SH-SY5Y (cell line): ENCODE measurements around the gene TMEM234.

ENCODE experiments used
- GATA2 ChIP-seq: IDR thresholded peaks from 2 replicates; pipeline ENCODE4 v1.6.1; 2011; ENCODE audit warnings: mild to moderate bottlenecking, low read depth, low read length
- GATA3 ChIP-seq: IDR thresholded peaks from 2 replicates; pipeline ENCODE4 v1.6.1; 2011; ENCODE audit warnings: low read depth, mild to moderate bottlenecking, low read length, moderate library complexity

Gene TMEM234

DNA sequence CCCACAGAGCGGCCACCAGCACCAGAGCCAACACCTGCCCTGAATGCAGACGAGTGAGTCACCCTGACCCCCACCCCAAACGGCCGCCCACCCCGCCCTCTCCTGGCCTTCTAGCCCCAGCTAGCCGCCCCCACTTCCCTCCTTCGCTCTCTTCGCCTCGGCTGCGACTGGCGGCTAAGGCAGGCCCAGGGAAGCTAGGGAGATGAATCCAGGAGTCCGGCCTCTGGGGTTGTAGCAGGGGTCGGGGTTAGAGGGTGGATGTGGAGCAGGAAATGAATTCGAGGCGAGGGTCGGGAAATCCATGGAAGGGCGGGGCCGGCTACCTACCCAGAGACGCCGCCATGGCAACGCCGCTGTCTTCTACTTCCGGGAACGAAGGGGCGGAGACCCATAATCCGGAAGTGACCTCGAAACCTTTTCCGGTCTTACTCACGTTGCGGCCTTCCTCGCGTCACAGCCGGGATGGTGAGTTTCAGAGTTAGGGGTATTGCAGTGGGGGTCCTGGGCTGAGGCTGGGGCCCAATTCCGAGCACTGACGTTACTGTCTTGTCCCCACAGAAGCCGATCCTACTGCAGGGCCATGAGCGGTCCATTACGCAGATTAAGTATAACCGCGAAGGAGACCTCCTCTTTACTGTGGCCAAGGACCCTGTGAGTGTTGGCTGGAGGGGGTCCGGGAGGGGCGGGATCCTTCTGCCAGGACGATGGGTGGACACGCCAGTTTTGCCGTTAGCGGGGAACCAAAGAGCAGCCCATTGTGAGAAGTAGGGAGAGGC lies at the start of gene TMEM234, which contains the start of gene EIF3I:
Gene TMEM234 (minus strand): TSS at position 374 of the 776 bp plus-strand sequence. CDS start 31 bp downstream, at position 343.
Gene EIF3I (plus strand): TSS at position 428 of the 776 bp plus-strand sequence. CDS start 35 bp downstream, at position 463.
- TF ChIP-seq GATA2 (no peak), GATA3 (no peak)

DNA sequence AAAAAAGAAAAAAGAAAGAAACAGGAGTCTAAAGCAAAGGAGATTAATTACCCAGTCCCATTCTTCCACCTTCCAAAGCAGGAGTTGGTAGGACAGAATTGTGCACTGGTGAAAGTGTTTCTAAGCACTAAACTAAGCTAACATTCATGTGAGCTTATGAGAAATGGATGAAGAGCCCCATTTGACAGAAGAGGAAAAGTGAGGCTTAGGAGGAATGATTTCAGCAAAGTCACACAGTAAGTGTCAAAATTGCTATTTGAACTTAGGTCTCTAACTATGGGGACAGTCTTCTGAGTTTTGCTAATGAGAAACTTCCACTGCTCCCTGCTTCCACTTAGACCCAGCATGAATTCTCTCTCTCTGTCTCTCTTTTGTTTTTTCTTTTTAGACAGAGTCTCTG lies 47.6 kb upstream of the TMEM234 start:
- TF ChIP-seq GATA3 (no peak), GATA2 (no peak)

DNA sequence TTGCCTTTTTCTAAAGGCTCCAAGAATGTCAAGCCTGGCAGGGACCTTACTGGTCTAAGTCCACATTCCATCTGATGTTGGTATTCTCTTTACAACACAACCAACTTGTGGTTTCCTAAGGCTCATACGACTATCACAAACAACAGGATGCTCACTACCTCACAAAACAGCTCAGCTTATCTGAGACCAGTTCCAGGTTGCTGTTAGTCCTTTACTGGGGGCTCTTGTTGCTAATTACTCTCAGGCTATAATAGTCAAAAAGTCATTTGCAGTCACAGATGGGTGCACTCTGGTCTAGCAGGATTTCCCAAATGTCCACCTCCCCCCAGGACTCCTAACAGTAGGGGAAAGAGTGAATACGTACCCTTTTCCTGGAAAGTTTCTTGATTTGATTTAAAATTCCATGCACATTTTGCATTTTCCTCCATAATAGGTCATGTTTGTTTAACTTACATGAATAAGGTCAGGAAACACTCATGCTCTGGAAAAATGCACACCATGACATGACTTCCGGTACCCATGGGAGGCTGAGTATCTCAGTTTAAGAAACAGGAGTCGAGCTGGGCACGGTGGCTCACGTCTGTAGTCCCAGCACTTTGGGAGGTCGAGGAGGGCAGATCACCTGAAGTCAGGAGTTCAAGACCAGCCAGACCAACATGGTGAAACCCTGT lies 44.9 kb upstream of the TMEM234 start:
- TF ChIP-seq GATA3 (no peak), GATA2 (no peak)

DNA sequence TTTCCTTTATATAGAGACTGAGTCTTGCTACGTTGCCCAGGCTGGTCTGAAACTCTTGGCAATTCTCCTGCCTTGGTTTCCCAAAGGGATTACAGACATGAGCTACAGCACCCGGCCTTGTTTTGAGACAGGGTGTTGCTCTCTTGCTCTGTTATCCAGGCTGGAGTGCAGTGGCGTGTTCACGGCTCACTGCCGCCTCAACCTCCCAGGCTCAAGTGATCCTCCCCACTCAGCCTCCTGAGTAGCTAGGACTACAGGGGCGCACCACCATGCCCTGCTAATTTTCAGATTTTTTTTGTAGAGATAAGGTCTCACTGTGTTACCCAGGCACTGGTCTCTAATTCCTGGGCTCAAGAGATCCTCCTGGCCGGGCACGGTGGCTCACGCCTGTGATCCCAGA lies 43.7 kb upstream of the TMEM234 start:
- TF ChIP-seq GATA2, result no peak

DNA sequence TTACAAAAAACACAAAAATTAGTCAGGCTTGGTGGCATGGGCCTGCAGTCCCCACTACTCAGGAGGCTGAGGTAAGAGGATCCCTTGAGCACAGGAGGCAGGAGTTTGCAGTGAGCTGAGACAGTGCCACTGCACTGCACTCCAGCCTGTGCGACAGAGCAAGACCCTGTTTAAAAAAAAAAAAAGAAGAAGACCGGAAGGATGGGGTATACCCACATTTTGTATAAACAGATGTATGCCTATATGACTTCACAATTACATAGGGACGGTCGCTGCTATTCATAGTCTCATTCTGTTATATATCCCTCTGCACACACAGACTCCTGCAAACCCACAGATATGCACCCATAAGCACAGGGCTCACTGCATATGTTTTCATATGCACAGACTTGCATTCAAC lies 41.6 kb upstream of the TMEM234 start:
- no peak for TF ChIP-seq GATA3

DNA sequence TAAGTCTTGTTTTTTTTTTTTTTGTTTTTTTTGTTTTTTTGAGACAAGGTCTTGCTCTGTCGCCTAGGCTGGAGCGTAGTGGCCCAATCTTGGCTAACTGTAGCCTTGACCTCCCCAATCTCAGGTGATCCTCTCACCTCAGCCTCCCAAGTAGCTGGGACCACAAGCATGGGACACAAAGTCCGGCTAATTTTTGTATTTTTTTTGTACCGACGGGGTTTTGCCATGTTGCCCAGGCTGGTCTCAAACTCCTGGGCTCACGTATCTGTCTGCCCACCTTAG lies 35.0 kb upstream of the TMEM234 start:
- TF ChIP-seq GATA2 (no peak), GATA3 (no peak)

DNA sequence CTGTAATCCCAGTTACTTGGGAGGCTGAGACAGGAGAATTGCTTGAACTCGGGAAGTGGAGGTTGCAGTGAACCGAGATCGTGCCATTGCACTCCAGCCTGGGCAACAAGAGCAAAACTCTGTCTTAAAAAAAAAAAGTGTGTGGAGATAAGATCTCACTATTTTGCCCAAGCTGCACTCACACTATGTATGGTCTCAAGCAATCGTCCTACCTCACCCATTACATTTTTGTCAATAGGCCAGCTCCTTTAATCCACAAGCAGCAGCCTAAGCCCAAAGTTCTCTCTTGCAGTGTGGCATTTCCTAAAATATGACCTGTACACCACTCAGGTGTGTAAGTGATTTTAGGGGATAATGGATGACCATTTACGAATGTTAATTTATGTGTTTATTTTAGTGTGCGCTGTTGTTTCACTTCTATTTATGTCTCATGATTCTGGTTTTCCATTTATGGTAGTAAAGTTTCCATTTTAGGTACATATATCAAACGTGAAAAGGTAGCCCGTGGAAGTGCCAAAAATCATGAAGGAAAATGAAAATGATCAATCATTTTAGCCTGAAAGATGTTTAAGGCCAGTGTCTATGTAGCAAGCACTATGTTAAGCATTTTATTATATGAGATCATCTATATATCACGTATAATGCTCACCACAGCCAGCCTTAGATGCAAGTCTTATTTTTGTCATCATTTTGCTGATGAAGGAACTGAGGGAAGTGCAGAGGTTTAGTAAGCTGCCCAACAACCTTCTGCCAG lies 34.5 kb upstream of the TMEM234 start:
- TF ChIP-seq GATA2 (no peak), GATA3 (no peak)

DNA sequence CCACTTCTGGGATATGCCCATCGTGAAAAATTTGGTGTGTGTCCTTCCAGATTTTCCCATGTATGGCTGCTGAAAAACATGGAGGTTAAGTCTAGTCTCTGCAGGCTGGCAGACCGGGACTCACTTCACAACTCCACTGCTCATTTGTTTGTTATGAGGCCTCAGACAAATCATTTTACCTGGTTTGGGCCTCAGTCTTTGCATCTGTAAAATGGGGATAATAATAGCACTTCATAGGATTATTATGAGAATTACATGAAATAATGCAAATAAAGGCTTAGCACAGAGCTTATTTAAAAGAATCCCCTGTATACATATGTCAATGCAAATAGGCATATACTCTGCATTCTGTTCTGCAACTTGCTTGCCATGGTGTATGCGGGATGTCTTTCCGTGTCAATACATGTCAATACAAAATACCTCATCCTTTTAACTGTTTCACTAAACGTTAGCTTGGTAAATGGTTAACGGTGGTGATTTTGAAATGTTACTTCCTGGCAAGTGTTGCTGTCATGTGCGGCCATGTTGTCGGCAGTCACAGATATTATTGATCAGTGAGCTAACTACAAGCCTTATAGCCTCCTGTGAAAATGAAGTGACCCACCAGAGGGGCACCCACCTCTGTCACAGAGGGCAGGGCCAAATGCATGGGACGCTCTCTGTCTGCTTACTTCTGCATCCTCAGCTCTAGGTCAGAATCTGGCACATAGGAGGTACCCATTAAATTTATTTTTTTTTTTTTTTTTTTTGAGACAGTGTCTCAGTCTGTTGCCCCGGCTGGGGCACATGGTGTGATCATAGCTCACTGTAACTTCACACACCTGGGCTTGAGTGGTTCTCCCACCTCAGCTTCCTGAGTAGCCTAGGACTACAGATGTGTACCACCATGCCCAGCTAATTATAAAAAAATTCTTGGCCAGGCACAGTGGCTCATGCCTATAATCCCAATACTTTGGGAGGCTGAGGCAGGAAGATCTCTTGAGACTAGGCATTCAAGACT lies 33.2 kb upstream of the TMEM234 start:
- TF ChIP-seq GATA3, result no peak
- TF ChIP-seq GATA2, result no peak

DNA sequence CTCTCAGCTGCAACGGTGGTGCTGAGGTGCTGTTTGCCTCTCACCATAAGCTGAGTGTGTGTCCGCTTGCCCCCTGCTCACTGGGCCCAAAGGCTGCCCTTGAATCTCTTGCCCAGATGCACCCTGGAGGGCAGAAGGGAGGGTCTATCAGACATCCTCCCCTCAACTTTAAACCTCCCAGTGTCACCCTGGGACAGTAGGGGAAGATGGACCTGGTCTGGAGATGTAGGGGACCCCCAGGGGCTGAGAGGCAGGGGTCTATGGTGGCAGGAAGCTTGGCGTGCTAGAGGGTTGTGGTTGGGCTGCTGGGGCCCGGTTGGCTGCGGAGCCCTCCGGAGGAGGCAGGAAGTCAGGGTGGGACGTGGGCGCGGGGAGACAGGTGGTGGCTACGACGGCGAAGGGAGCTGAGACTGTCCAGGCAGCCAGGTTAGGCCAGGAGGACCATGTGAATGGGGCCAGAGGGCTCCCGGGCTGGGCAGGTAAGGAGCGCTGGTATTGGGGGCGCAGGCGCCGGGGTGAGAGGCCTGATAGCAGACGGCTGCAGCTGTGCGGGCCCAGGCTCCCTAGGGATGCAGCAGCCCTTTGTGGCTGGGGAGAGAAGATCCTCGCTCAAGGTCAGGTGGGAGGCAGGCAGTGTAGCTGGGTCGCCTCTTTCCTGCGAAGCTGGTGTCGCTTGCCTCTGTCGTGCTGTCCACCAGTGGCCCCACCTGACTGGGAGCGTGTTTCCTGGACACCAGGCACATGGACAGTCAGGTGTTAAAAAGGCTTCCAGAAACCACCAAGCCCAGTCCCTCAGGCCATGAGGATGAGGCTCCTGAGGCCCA lies 29.0 kb upstream of the TMEM234 start, which contains the start of gene LCK:
Gene LCK (plus strand): TSS at position 373 of the 824 bp plus-strand sequence. CDS start 23,065 bp downstream, outside the sequence.
- no peak for TF ChIP-seq GATA3
- TF ChIP-seq GATA2, result no peak

DNA sequence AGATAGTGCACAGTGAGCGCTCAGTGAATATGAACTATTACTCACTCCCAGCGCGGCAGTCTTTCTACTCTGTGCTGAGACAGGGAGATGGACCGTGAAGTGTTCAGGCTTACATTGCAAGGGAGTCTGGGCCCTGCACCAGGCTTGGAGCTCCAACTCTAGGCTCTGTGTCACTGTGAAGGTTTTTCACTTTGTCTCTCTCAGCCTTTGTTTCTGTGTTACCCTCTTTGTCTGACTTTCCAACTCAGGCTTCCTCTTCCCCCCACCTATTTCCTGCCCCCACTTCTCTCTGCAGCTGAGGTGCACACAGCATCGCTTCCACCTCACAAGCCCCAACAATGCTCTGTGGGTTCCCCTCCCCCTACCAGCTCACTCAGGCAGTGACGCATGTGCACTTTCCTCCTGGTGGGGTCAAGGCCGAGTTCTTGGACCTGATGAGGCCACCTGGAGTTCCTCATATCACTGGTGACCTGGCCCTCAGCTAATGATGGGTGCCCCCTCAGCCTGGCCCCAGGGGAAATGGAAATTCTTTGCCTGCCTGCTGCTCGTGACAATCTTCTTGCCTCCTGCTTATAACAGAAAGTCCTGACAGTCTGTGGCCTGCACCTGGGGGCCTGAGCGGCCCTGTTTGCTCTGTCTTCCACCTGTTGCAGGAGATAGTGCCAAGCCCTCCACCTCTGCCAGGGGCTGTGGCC lies 27.8 kb upstream of the TMEM234 start:
- TF ChIP-seq GATA2 (no peak), GATA3 (no peak)

DNA sequence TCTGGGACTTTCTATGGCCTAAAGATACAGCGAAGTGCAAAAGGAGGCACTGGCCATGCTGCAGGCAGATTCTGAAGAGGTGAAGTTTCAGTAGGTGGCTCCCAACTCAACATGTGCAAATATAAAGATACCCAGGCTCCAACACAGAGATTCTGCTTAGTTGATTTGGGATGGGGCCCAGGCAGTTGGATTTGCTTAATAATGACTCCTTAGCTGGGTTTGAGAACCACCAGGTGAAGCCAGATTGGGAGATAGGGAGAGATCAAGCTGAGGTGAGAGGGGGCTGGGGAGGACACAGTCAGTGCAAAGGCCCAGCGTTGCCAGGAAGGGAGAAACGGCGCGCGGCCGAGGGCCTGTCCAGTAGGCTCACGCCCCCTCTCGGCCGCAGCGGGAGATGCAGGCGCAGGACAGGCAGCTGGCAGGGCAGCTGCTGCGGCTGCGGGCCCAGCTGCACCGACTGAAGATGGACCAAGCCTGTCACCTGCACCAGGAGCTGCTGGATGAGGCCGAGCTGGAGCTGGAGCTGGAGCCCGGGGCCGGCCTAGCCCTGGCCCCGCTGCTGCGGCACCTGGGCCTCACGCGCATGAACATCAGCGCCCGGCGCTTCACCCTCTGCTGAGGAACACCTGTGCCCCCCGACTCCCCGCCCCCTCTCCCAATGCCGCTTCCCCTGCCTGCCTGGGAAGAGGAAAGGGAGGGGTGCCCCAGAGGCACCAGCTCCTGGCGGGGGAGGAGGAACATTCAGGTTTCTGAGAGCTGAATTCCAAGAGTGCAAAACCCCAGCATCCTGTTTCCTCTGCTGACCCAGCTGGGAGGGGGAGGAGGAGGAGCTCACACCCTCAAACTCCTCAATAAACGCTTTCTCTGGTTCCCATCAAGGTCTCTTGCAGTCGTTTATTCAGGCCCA lies 26.1 kb upstream of the TMEM234 start:
- no peak for TF ChIP-seq GATA3
- no peak for TF ChIP-seq GATA2

DNA sequence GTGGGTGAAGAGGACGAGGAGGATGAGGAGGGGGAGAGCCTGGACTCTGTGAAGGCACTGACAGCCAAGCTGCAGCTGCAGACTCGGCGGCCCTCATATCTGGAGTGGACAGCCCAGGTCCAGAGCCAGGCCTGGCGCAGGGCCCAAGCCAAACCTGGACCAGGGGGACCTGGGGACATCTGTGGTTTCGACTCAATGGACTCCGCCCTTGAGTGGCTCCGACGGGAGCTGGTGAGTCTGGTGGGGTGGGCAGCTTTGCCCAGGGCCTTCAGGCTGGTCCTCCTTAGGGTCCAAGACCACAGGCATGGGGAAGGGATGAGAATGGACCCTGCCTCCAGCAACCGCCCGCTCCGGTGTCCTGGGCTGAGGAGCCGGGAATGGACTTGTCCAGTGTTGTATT lies 25.3 kb upstream of the TMEM234 start:
- TF ChIP-seq GATA2, result no peak

DNA sequence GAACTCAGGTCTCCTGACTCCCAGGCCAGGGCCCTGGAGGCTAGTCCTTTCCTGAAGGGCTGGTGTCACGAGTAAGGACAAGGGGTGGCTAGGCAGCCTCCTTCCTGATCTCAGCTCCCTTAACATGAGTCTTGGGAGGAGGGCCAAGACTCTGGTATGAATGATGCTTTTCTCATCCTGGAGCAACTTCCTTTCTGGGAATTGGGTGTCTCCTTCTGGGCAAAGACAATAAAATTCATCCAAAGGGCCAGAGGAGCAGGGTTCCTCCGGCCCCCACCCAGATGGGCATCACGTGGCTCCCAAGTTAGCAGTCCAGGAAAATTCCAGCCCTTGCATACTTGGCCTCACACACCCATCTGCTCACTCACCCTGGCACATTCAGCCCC lies 24.7 kb upstream of the TMEM234 start, which contains the start of gene FAM167B:
Gene FAM167B (plus strand): TSS at position 335 of the 386 bp plus-strand sequence. CDS start 200 bp downstream, outside the sequence.
- no peak for TF ChIP-seq GATA3
- TF ChIP-seq GATA2, result no peak
